ENCODE data around the gene LUZP2. TPM values are rescaled to one million over a fixed set of nuclear protein-coding genes. Genes with fewer than 3 reads are reported as not detected.

Gene LUZP2
- total and polyA plus RNA-seq, 2 donors (not counting 1 experiment from before 2014, with no cell fraction given): not detected

GRCh38 chr11:24808173-24808572 is 311.3 kb downstream of the LUZP2 start:
- intact Hi-C loops (cut with micrococcal nuclease): no loop called here
- H3K4me2 ChIP-seq (replicated peaks; ENCODE audit: low read depth, low read length, poor library complexity, severe bottlenecking): no peak overlapping the region
- no peaks in the 10 kb centered on the region for H3K79me2 ChIP-seq (ENCODE audit: control insufficient read depth, insufficient read depth, low read length)
- TF ChIP-seq, protein P1, sequence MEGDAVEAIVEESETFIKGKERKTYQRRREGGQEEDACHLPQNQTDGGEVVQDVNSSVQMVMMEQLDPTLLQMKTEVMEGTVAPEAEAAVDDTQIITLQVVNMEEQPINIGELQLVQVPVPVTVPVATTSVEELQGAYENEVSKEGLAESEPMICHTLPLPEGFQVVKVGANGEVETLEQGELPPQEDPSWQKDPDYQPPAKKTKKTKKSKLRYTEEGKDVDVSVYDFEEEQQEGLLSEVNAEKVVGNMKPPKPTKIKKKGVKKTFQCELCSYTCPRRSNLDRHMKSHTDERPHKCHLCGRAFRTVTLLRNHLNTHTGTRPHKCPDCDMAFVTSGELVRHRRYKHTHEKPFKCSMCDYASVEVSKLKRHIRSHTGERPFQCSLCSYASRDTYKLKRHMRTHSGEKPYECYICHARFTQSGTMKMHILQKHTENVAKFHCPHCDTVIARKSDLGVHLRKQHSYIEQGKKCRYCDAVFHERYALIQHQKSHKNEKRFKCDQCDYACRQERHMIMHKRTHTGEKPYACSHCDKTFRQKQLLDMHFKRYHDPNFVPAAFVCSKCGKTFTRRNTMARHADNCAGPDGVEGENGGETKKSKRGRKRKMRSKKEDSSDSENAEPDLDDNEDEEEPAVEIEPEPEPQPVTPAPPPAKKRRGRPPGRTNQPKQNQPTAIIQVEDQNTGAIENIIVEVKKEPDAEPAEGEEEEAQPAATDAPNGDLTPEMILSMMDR (IDR thresholded peaks at IDR 0.05): no peak
- no peak for TF ChIP-seq EZH2 (IDR thresholded peaks at IDR 0.05; ENCODE audit: borderline replicate concordance, insufficient read depth, low read depth, low read length, poor library complexity, severe bottlenecking)
- Mint-ChIP-seq H3K27ac (no peak overlapping the region), H3K4me3 (no peak overlapping the region), H3K9me3 (ENCODE audit: insufficient read depth) (no peaks in the 10 kb centered on the region), H3K27me3 (no peaks in the 10 kb centered on the region), H3K4me1 (no peaks in the 10 kb centered on the region)
- H3K27ac ChIP-seq (ENCODE audit: low read length in 2 of 2): no peak overlapping the region
- no CpG with 5 or more reads among the region's 2 CpGs for WGBS (ENCODE audit: insufficient coverage)
- ChIA-PET CTCF (no interaction called here), POLR2A (no interaction called here)
- no peaks in the 10 kb centered on the region for H4K20me1 ChIP-seq (ENCODE audit: control insufficient read depth, insufficient read depth, low read length, poor library complexity, severe bottlenecking)
- H3K36me3 ChIP-seq (replicated peaks in 1 of 2; ENCODE audit: control extremely low read depth in 1 of 2, control insufficient read depth in 1 of 2, extremely low read depth in 1 of 2, insufficient read depth in 2 of 2, low read length in 1 of 2): no peaks in the 10 kb centered on the region
- H3K27me3 ChIP-seq (replicated peaks in 1 of 4; ENCODE audit: control extremely low read depth in 1 of 4, control insufficient read depth in 3 of 4, insufficient read depth in 4 of 4, low read length in 3 of 4): no peaks in the 10 kb centered on the region
- H2AFZ ChIP-seq (ENCODE audit: insufficient read depth, low read depth, low read length, poor library complexity, severe bottlenecking): no peak overlapping the region
- no peaks in the 10 kb centered on the region for H3K4me1 ChIP-seq (ENCODE audit: control insufficient read depth in 2 of 2, insufficient read depth in 2 of 2, low read length in 2 of 2)
- no peak overlapping the region for H3K4me3 ChIP-seq (ENCODE audit: control extremely low read depth in 1 of 5, extremely low read depth in 1 of 5, insufficient read depth in 1 of 5, low read depth in 2 of 5, low read length in 4 of 5)
- no peak for ATAC-seq (ENCODE audit: low read depth)
- H3K9me3 ChIP-seq (ENCODE audit: control extremely low read depth in 1 of 3, control insufficient read depth in 2 of 3, insufficient read depth in 1 of 3, low read length in 2 of 3): no peaks in the 10 kb centered on the region
- no peak overlapping the region for H3K9ac ChIP-seq (ENCODE audit: low read length)
- DNase-seq: no peak

GRCh38 chr11:24819006-24819405 is 322.2 kb downstream of the LUZP2 start:
- H2AFZ ChIP-seq (ENCODE audit: insufficient read depth, low read depth, low read length, poor library complexity, severe bottlenecking): no peak overlapping the region
- H3K9me3 Mint-ChIP-seq (ENCODE audit: insufficient read depth): no peaks in the 10 kb centered on the region
- ChIA-PET POLR2A (no interaction called here), CTCF (no interaction called here)
- H4K20me1 ChIP-seq (ENCODE audit: control insufficient read depth, insufficient read depth, low read length, poor library complexity, severe bottlenecking): no peaks in the 10 kb centered on the region
- H3K27me3 ChIP-seq (replicated peaks in 1 of 4; ENCODE audit: control extremely low read depth in 1 of 4, control insufficient read depth in 3 of 4, insufficient read depth in 4 of 4, low read length in 3 of 4): no peaks in the 10 kb centered on the region
- no peak overlapping the region for H3K4me2 ChIP-seq (replicated peaks; ENCODE audit: low read depth, low read length, poor library complexity, severe bottlenecking)
- no peak for ATAC-seq (ENCODE audit: low read depth)
- H3K9ac ChIP-seq (ENCODE audit: low read length): no peak overlapping the region
- intact Hi-C loops (cut with micrococcal nuclease): no loop called here
- 8% methylated on average over 2 of the region's 4 CpGs for WGBS (ENCODE audit: insufficient coverage)
- H3K27ac Mint-ChIP-seq: no peak overlapping the region
- TF ChIP-seq, protein P1 (IDR thresholded peaks at IDR 0.05): no peak
- TF ChIP-seq EZH2 (IDR thresholded peaks at IDR 0.05; ENCODE audit: borderline replicate concordance, insufficient read depth, low read depth, low read length, poor library complexity, severe bottlenecking): no peak
- H3K4me1 Mint-ChIP-seq: no peaks in the 10 kb centered on the region
- H3K36me3 ChIP-seq (replicated peaks in 1 of 2; ENCODE audit: control extremely low read depth in 1 of 2, control insufficient read depth in 1 of 2, extremely low read depth in 1 of 2, insufficient read depth in 2 of 2, low read length in 1 of 2): no peaks in the 10 kb centered on the region
- no peak overlapping the region for H3K27ac ChIP-seq (ENCODE audit: low read length in 2 of 2)
- H3K79me2 ChIP-seq (ENCODE audit: control insufficient read depth, insufficient read depth, low read length): no peaks in the 10 kb centered on the region
- H3K4me1 ChIP-seq (ENCODE audit: control insufficient read depth in 2 of 2, insufficient read depth in 2 of 2, low read length in 2 of 2): no peaks in the 10 kb centered on the region
- DNase-seq: no peak
- no peak overlapping the region for H3K4me3 ChIP-seq (ENCODE audit: control extremely low read depth in 1 of 5, extremely low read depth in 1 of 5, insufficient read depth in 1 of 5, low read depth in 2 of 5, low read length in 4 of 5)
- no peak overlapping the region for H3K4me3 Mint-ChIP-seq
- no peaks in the 10 kb centered on the region for H3K9me3 ChIP-seq (ENCODE audit: control extremely low read depth in 1 of 3, control insufficient read depth in 2 of 3, insufficient read depth in 1 of 3, low read length in 2 of 3)
- H3K27me3 Mint-ChIP-seq: no peaks in the 10 kb centered on the region
